Measurements from ENCODE around the gene SPTBN1.

DNA sequence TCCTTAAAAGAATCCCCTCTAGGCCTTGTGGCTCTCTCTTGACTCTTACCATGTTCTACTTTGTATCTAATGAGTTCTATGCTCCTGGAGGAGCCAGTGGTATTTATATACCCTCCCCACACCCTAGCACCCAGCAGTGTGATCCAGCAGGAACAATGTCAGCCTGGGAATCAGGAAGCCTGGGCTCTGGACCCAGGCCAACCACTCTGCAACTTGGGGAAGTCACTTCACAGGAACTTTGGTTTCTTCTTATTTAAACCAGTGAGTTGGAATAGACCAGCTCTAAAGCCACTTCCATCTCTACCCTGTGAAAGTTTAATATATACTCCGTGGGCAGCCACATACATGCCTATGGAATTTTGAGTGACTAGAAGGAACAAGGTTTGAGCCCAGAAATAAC lies 11.6 kb upstream of the SPTBN1 start:
- TF ChIP-seq EZH2 (IDR thresholded peaks at IDR 0.05) (no peak), POLR2AphosphoS5 (IDR thresholded peaks at IDR 0.05; ENCODE audit: borderline replicate concordance, low read depth, low read length) (no peak)
